PC-9 (cell line): ENCODE results near the gene FAM120A. TPM values are rescaled to one million over a fixed set of nuclear protein-coding genes. Genes with fewer than 3 reads are reported as not detected.

Experiments
- BruUV-seq: library from RNA; stranded (reverse); fragments of 400-500 nt; replicated peaks from 2 replicates; lab custom pipeline; 2021; lab: Mats Ljungman, UMichigan
- CTCF ChIA-PET: fragments of 300-600 bp; sonication (Branson Sonifier 250); formaldehyde crosslinking; loops from one replicate; lab custom pipeline; 2022; ENCODE audit warnings: antibody characterized with exemption; lab: Charles Lee
- POLR2A ChIA-PET: fragments of 300-600 bp; sonication (Branson Sonifier 250); formaldehyde crosslinking; loops from one replicate; lab custom pipeline; 2022; ENCODE audit warnings: antibody characterized with exemption; ENCODE audit not compliant: unreplicated experiment; lab: Charles Lee
- DNase-seq, 2 experiments: peaks; one replicate each; pipeline versions ENCODE4 v3.0.0 to v3.0.0-alpha.2; 2015 to 2022; ENCODE audit warnings: mixed read lengths in 1 of 2
- H2AFZ ChIP-seq: fragments of 200-600 bp; sonication (generic); 2 replicates; pipeline ENCODE4 v1.8.1; 2017; ENCODE audit warnings: antibody characterized with exemption
- H3F3A ChIP-seq: fragments of 200-600 bp; sonication (generic); 2 replicates; pipeline ENCODE4 v1.8.1; 2017; ENCODE audit warnings: antibody characterized with exemption, mild to moderate bottlenecking, low read depth; ENCODE audit not compliant: insufficient read depth
- H3K27ac ChIP-seq: fragments of 200-600 bp; sonication (generic); 2 replicates; pipeline ENCODE4 v1.6.1; 2016; ENCODE audit warnings: mixed run types
- H3K27me3 ChIP-seq: fragments of 200-600 bp; sonication (generic); 2 replicates; pipeline ENCODE4 v1.6.1; 2016; ENCODE audit warnings: low read depth, mixed run types; ENCODE audit not compliant: insufficient read depth
- H3K36me3 ChIP-seq: fragments of 200-600 bp; sonication (generic); 2 replicates; pipeline ENCODE4 v1.6.1; 2016; ENCODE audit warnings: low read depth, mixed run types
- H3K4me1 ChIP-seq: fragments of 200-600 bp; sonication (generic); replicated peaks from 2 replicates; pipeline ENCODE4 v1.6.1; 2016; ENCODE audit warnings: mixed run types; ENCODE audit not compliant: insufficient read depth
- H3K4me2 ChIP-seq: fragments of 200-600 bp; sonication (generic); 2 replicates; pipeline ENCODE4 v1.6.1; 2017; ENCODE audit warnings: mixed run types
- H3K4me3 ChIP-seq: fragments of 200-600 bp; sonication (generic); 2 replicates; pipeline ENCODE4 v1.6.1; 2016; ENCODE audit warnings: mixed run types
- H3K79me2 ChIP-seq: fragments of 200-600 bp; sonication (generic); 2 replicates; pipeline ENCODE4 v1.6.1; 2017; ENCODE audit warnings: low read depth, mixed run types
- H3K9me2 ChIP-seq: fragments of 200-600 bp; sonication (generic); 2 replicates; pipeline ENCODE4 v1.8.1; 2017; ENCODE audit warnings: mild to moderate bottlenecking; ENCODE audit not compliant: insufficient read depth
- H3K9me3 ChIP-seq: fragments of 200-600 bp; sonication (generic); 2 replicates; pipeline ENCODE4 v1.8.1; 2016; ENCODE audit warnings: low read depth; ENCODE audit not compliant: insufficient read depth
- H4K20me1 ChIP-seq: fragments of 200-600 bp; sonication (generic); 2 replicates; pipeline ENCODE4 v1.8.1; 2017; ENCODE audit not compliant: insufficient read depth
- CTCF ChIP-seq: fragments of 200-600 bp; sonication (generic); conservative IDR thresholded peaks from 2 replicates; pipeline ENCODE4 v1.6.1; 2017; ENCODE audit warnings: mixed run types, antibody characterized with exemption, mild to moderate bottlenecking, moderate library complexity
- EZH2 ChIP-seq: fragments of 200-600 bp; sonication (generic); IDR thresholded peaks from 2 replicates; pipeline ENCODE4 v1.8.0; 2017; ENCODE audit warnings: antibody characterized with exemption, low read depth
- intact Hi-C: fragments of 100-400 bp; cut with micrococcal nuclease; formaldehyde crosslinking; loops from one replicate; pipeline ENCODE4 v1.10.0; 2022; ENCODE audit not compliant: unreplicated experiment
- total RNA-seq: library from RNA; stranded (reverse); gene quantifications from 2 replicates; pipeline ENCODE4 v1.2.3, GENCODE V29; 2021

FAM120A gene
- total RNA-seq, 1 experiment from 2014 or later: 171 TPM

GRCh38 chr9:93610206-93610605 is 158.7 kb downstream of the FAM120A start:
- BruUV-seq: no TSS peak
- Histone ChIP-seq H3K79me2 (peaks cover 14% of the 10 kb centered on the region; the same call in 1 of the 2 replicates), H3K27ac (no peak overlapping the region), H3K9me2 (no peaks in the 10 kb centered on the region), H3K4me2 (no peak overlapping the region), H4K20me1 (no peaks in the 10 kb centered on the region; the same call in 1 of the 2 replicates), H3F3A (no peaks in the 10 kb centered on the region; the same call in 1 of the 2 replicates), H2AFZ (no peak overlapping the region), H3K4me1 (no peaks in the 10 kb centered on the region), H3K4me3 (no peak overlapping the region), H3K27me3 (no peaks in the 10 kb centered on the region), H3K9me3 (peaks cover 5% of the 10 kb centered on the region; the same call in 1 of the 2 replicates), H3K36me3 (no peaks in the 10 kb centered on the region)
- no peak for DNase-seq
- CTCF ChIA-PET: no interaction called here
- POLR2A ChIA-PET: no interaction called here
- intact Hi-C loops: no loop called here
- no peak for TF ChIP-seq CTCF
- TF ChIP-seq EZH2: no peak

- no peak overlapping the region for H3K27ac ChIP-seq
- BruUV-seq: no TSS peak
- H3K27me3 ChIP-seq: no peaks in the 10 kb centered on the region
- DNase-seq: no peak
- no peaks in the 10 kb centered on the region for H3K9me2 ChIP-seq
- no peaks in the 10 kb centered on the region for H4K20me1 ChIP-seq
- H2AFZ ChIP-seq: no peak overlapping the region
- H3K4me3 ChIP-seq: no peak overlapping the region
- ChIA-PET CTCF (no interaction called here), POLR2A (interaction anchor here (0.6 kb wide), 1 partner anchor 1234 kb away, joined by 3 read pairs; no protein-coding TSS in a partner anchor)
- no peaks in the 10 kb centered on the region for H3F3A ChIP-seq
- TF ChIP-seq EZH2 (no peak), CTCF (no peak)
- H3K9me3 ChIP-seq: peaks cover 5% of the 10 kb centered on the region; the same call in 1 of the 2 replicates
- no peaks in the 10 kb centered on the region for H3K4me1 ChIP-seq
- H3K4me2 ChIP-seq: no peak overlapping the region
- H3K79me2 ChIP-seq: peaks cover 14% of the 10 kb centered on the region; the same call in 1 of the 2 replicates
- intact Hi-C loops: no loop called here
- no peaks in the 10 kb centered on the region for H3K36me3 ChIP-seq
Measured at GRCh38 chr9:93612052-93612795, 160.7 kb downstream of the FAM120A start.

GRCh38 chr9:93612796-93613154 is 161.3 kb downstream of the FAM120A start:
- CTCF ChIA-PET: no interaction called here
- intact Hi-C loops: no loop called here
- POLR2A ChIA-PET: no interaction called here
- Histone ChIP-seq H3K9me2 (no peaks in the 10 kb centered on the region), H2AFZ (no peak overlapping the region), H3K4me3 (no peak overlapping the region), H3K9me3 (peaks cover 5% of the 10 kb centered on the region; the same call in 1 of the 2 replicates), H3K27ac (no peak overlapping the region), H3K36me3 (no peaks in the 10 kb centered on the region), H3K79me2 (peaks cover 14% of the 10 kb centered on the region; the same call in 1 of the 2 replicates), H3K27me3 (no peaks in the 10 kb centered on the region), H3K4me2 (no peak overlapping the region), H3K4me1 (no peaks in the 10 kb centered on the region), H3F3A (no peaks in the 10 kb centered on the region), H4K20me1 (no peaks in the 10 kb centered on the region)
- TF ChIP-seq CTCF (no peak), EZH2 (no peak)
- DNase-seq: no peak
- no TSS peak for BruUV-seq
